HFFc6 (cell line): ENCODE measurements around the gene C15orf61. TPM values are rescaled to one million over a fixed set of nuclear protein-coding genes. Genes with fewer than 3 reads are reported as not detected.

ENCODE experiments used
- DNase-seq: peaks from one replicate; pipeline ENCODE4 v3.0.0-alpha.2; 2018
- H3K27ac Mint-ChIP-seq: 2 replicates; pipeline ENCODE4 v1.8.0; 2020; ENCODE audit warnings: mild to moderate bottlenecking, mixed read lengths
- H3K27me3 Mint-ChIP-seq: 2 replicates; pipeline ENCODE4 v1.8.0; 2021; ENCODE audit warnings: mild to moderate bottlenecking, moderate library complexity, mixed read lengths; ENCODE audit not compliant: insufficient read depth
- H3K36me3 Mint-ChIP-seq: 2 replicates; pipeline ENCODE4 v1.8.0; 2021; ENCODE audit warnings: low read depth, mixed read lengths
- H3K4me1 Mint-ChIP-seq: 2 replicates; pipeline ENCODE4 v1.8.0; 2020; ENCODE audit warnings: low read depth, mixed read lengths
- H3K4me3 Mint-ChIP-seq: 2 replicates; pipeline ENCODE4 v1.8.0; 2020; ENCODE audit warnings: mild to moderate bottlenecking, moderate library complexity, mixed read lengths
- H3K9me3 Mint-ChIP-seq: 2 replicates; pipeline ENCODE4 v1.8.0; 2020; ENCODE audit warnings: mild to moderate bottlenecking, mixed read lengths
- total RNA-seq, 6 experiments: library from RNA; stranded (reverse); fragmentation: NEBNext Ultra II Directional; extraction: Animal tissue kit (Norgen Biotek cat#: 25700); gene quantifications; 2 replicates in 1 of 6; 3 replicates in 5 of 6; pipeline ENCODE4 v1.2.3, GENCODE V29; 2021
- TF ChIP-seq, protein P1 (sequence below): fragments of 200-600 bp; sonication (generic); IDR thresholded peaks from 2 replicates; pipeline ENCODE4 v1.5.0; 2021; ENCODE audit warnings: antibody characterized with exemption, mild to moderate bottlenecking

C15orf61 gene
- total RNA-seq, 6 experiments from 2014 or later: 5.1 to 7.5 (median 5.9) TPM

DNA sequence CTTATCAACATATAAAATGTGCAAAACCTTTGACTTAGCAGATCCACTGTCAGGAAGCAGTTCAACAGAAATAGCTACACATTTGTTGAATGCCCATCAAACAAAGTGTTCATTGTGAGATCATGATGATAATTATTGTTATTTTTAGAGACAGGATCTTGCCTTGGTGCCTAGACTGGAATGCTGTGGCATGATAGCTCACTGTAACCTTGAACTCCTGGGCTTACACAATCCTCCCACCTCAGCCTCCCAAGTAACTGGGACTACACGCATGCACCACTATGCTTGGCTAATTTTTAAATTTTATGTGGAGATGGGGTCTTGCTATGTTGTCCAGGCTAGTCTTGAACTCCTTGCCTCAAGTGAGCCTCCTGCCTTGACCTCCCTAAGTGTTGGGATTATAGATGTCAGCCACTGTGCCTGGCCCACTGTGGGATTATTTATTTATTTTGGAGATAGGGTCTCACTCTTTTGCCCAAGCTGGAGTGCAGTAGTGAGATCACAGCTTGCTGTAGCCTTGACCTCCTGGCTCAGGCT lies 30.3 kb downstream of the C15orf61 start:
- Mint-ChIP-seq H3K9me3 (no peaks in the 10 kb centered on the region), H3K4me1 (peaks cover 31% of the 10 kb centered on the region), H3K27ac (no peak overlapping the region), H3K36me3 (peaks cover 20% of the 10 kb centered on the region), H3K4me3 (no peak overlapping the region), H3K27me3 (no peaks in the 10 kb centered on the region; the same call in 1 of the 2 replicates)
- DNase-seq: no peak
- TF ChIP-seq, protein P1, sequence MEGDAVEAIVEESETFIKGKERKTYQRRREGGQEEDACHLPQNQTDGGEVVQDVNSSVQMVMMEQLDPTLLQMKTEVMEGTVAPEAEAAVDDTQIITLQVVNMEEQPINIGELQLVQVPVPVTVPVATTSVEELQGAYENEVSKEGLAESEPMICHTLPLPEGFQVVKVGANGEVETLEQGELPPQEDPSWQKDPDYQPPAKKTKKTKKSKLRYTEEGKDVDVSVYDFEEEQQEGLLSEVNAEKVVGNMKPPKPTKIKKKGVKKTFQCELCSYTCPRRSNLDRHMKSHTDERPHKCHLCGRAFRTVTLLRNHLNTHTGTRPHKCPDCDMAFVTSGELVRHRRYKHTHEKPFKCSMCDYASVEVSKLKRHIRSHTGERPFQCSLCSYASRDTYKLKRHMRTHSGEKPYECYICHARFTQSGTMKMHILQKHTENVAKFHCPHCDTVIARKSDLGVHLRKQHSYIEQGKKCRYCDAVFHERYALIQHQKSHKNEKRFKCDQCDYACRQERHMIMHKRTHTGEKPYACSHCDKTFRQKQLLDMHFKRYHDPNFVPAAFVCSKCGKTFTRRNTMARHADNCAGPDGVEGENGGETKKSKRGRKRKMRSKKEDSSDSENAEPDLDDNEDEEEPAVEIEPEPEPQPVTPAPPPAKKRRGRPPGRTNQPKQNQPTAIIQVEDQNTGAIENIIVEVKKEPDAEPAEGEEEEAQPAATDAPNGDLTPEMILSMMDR: no peak

DNA sequence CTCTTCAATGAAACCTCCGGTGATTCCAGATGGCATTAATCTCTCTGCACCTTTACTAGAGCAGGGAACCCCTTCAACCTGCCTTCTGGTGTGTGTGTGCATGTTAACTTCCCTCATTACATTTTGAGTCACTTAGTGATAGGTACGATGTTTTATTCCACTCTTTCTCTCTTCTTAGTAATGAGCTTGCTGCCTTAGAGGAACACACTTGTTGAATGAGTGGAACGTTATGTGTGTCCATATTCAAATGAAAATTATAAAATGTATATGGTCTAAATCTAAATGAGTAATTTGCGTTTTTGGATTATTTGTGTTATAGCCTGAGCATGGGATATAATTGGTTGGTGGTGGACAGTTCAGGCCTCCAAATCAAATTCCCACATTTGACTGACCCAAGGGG lies 33.6 kb downstream of the C15orf61 start:
- Mint-ChIP-seq H3K4me1 (peaks cover 13% of the 10 kb centered on the region), H3K27me3 (peaks cover 2% of the 10 kb centered on the region), H3K36me3 (peaks cover 30% of the 10 kb centered on the region), H3K9me3 (0 out of 2 replicates have a peak, but pooled peaks cover 4% of the 10 kb centered on the region), H3K27ac (no peak overlapping the region), H3K4me3 (no peak overlapping the region)
- TF ChIP-seq, protein P1: no peak
- no peak for DNase-seq

DNA sequence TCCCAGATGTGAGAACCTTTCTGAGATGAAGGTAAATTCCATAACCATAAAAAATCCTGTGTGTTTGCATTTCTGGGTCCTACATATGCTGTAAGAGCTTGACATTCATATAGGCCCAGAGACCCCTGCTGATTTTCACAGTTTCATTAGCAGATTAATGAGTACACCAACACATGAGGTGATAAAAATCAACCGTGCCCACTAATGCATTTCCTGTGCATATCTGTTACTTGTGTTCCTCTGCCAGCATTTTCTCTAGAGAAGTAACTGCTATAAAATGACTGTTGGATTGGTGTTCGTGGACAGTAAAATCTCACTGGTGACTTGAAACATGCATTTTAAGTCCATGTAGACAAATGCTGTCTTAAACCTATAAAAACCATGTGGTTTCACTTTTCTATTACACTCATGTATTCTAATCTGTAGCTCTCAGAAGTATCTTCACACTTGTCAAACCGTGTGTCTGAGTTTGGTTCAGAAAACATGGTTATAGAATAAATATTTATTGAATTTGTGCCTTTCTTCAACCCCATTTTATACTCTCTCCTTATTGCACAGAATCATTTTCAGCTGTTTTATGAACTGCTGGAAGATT lies 36.1 kb downstream of the C15orf61 start:
- H3K27me3 Mint-ChIP-seq: peaks cover 2% of the 10 kb centered on the region; the same call in 1 of the 2 replicates
- H3K27ac Mint-ChIP-seq: no peak overlapping the region
- peaks cover 36% of the 10 kb centered on the region for H3K36me3 Mint-ChIP-seq
- no peaks in the 10 kb centered on the region for H3K4me1 Mint-ChIP-seq
- H3K9me3 Mint-ChIP-seq: 0 out of 2 replicates have a peak, but pooled peaks cover 4% of the 10 kb centered on the region
- no peak for DNase-seq
- H3K4me3 Mint-ChIP-seq: no peak overlapping the region
- TF ChIP-seq, protein P1: no peak

DNA sequence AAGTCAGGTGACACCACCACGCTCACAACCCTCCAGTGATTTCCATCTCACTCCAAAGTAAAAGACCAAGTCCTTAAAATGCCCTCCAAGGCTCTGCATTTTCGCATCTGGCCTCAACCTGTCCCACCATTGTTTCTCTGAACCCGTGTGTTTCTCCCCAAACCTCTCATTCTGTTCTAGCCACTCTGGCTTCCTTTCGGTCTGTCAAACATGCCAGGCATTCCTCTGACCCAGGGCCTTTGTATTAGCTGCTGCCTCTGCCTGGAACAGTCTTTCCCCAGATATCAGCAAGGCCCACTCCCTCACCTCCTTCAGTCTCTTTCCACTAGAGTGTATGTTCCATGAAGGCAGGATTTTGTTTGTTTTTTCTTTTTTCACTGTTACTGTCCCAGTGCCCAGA lies 37.6 kb downstream of the C15orf61 start:
- H3K36me3 Mint-ChIP-seq: peaks cover 36% of the 10 kb centered on the region
- no peak overlapping the region for H3K27ac Mint-ChIP-seq
- DNase-seq: no peak
- 0 out of 2 replicates have a peak, but pooled peaks cover 4% of the 10 kb centered on the region for H3K9me3 Mint-ChIP-seq
- TF ChIP-seq, protein P1: no peak
- H3K27me3 Mint-ChIP-seq: peaks cover 2% of the 10 kb centered on the region; the same call in 1 of the 2 replicates
- no peaks in the 10 kb centered on the region for H3K4me1 Mint-ChIP-seq
- H3K4me3 Mint-ChIP-seq: no peak overlapping the region

DNA sequence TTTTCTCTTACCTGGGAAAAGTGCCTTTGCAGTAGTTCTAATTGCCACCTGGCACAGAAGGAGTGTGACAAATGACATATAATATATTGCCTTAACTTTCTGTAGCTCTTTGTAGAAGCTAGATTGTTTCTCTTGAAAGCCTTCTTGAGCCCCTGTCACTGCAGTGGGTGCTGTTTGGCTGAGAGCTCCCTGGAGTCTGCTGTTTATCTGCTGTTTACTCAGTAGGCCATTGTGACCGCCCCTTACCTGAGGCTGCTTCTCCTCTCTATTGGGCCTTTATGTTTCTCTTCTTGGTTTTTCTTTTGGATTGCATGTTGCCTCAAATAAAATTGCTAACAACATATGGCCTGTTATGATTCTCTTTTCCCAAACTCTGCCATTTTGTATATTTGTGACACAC lies 38.2 kb downstream of the C15orf61 start:
- Mint-ChIP-seq H3K4me1 (peaks cover 2% of the 10 kb centered on the region), H3K27me3 (peaks cover 2% of the 10 kb centered on the region; the same call in 1 of the 2 replicates), H3K36me3 (peaks cover 36% of the 10 kb centered on the region), H3K9me3 (0 out of 2 replicates have a peak, but pooled peaks cover 4% of the 10 kb centered on the region), H3K4me3 (no peak overlapping the region), H3K27ac (no peak overlapping the region)
- no peak for DNase-seq
- TF ChIP-seq, protein P1: no peak
